HEK293 (cell line): ENCODE data around the gene SLC12A8.

Experiments used
- CTCF ChIA-PET: fragments of 350-600 bp; formaldehyde crosslinking; extraction: SDS; loops from one replicate; lab custom pipeline; 2021; ENCODE audit warnings: antibody characterized with exemption; lab: Yijun Ruan, JAX
- POLR2A ChIA-PET: fragments of 300-600 bp; formaldehyde crosslinking; extraction: SDS; loops from one replicate; lab custom pipeline; 2020; ENCODE audit warnings: antibody characterized with exemption, inconsistent platforms; lab: Yijun Ruan, JAX
- H3K27ac ChIP-seq: fragments of 200-500 bp; sonication (Bioruptor generic); 2 replicates; pipeline ENCODE4 v1.5.1; 2014; ENCODE audit warnings: low read depth, low read length, control low read depth, inconsistent platforms; ENCODE audit errors: extremely low read depth
- H3K36me3 ChIP-seq, 2 experiments: fragments of 200-500 bp in 1 of 2; sonication (Bioruptor generic) in 1 of 2; 1 replicate in 1 of 2; 2 replicates in 1 of 2; pipeline ENCODE4 v1.5.1; 2014 to 2017; ENCODE audit warnings: inconsistent platforms in 2 of 2, low read length in 2 of 2; ENCODE audit not compliant: control insufficient read depth in 2 of 2, insufficient read depth in 1 of 2
- H3K4me1 ChIP-seq: fragments of 200-500 bp; sonication (Bioruptor generic); 2 replicates; pipeline ENCODE4 v1.5.1; 2014; ENCODE audit warnings: mild to moderate bottlenecking, low read length, inconsistent platforms; ENCODE audit not compliant: control insufficient read depth, insufficient read depth
- H3K4me3 ChIP-seq: 2 replicates; pipeline ENCODE4 v1.5.1; 2011; ENCODE audit warnings: low read depth, mild to moderate bottlenecking, control low read depth, low read length, moderate library complexity
- H3K9me3 ChIP-seq: fragments of 200-500 bp; sonication (Bioruptor generic); 2 replicates; pipeline ENCODE4 v1.5.1; 2014; ENCODE audit warnings: low read depth, low read length, inconsistent platforms; ENCODE audit not compliant: control insufficient read depth, insufficient read depth
- ATF2 ChIP-seq: fragments of 450-650 bp; formaldehyde crosslinking; IDR thresholded peaks from 2 replicates; pipeline ENCODE4 v1.5.1; 2016; ENCODE audit warnings: missing biosample characterization, missing genetic modification characterization, low read depth
- CTCF ChIP-seq: fragments of 450-650 bp; formaldehyde crosslinking; IDR thresholded peaks from 2 replicates; pipeline ENCODE4 v1.5.1; 2016; ENCODE audit warnings: missing biosample characterization, missing genetic modification characterization
- HOXC10 ChIP-seq: sonication (generic); formaldehyde crosslinking; IDR thresholded peaks from 2 replicates; pipeline ENCODE4 v1.8.1; 2023; ENCODE audit warnings: mild to moderate bottlenecking, missing genetic modification reagents
- PATZ1 ChIP-seq: fragments of 450-650 bp; formaldehyde crosslinking; IDR thresholded peaks from 2 replicates; pipeline ENCODE4 v1.5.1; 2016; ENCODE audit warnings: missing biosample characterization, missing genetic modification characterization
- ZFP3 ChIP-seq: fragments of 450-650 bp; formaldehyde crosslinking; IDR thresholded peaks from 2 replicates; pipeline ENCODE4 v1.5.1; 2016; ENCODE audit warnings: low read depth, missing biosample characterization, missing genetic modification characterization
- ZFP69B ChIP-seq: fragments of 450-650 bp; formaldehyde crosslinking; IDR thresholded peaks from 2 replicates; pipeline ENCODE4 v1.5.1; 2016; ENCODE audit warnings: missing biosample characterization, missing genetic modification characterization
- ZNF121 ChIP-seq: fragments of 450-650 bp; formaldehyde crosslinking; IDR thresholded peaks from 2 replicates; pipeline ENCODE4 v1.5.1; 2016; ENCODE audit warnings: missing biosample characterization, missing genetic modification characterization
- ZNF335 ChIP-seq: fragments of 450-650 bp; formaldehyde crosslinking; conservative IDR thresholded peaks from 2 replicates; pipeline ENCODE4 v1.5.1; 2016; ENCODE audit warnings: missing biosample characterization, missing genetic modification characterization
- ZNF513 ChIP-seq: fragments of 450-650 bp; IDR thresholded peaks from 2 replicates; pipeline ENCODE4 v1.5.1; 2018; ENCODE audit warnings: missing biosample characterization, missing genetic modification characterization
- ZNF555 ChIP-seq: fragments of 450-650 bp; formaldehyde crosslinking; conservative IDR thresholded peaks from 2 replicates; pipeline ENCODE4 v1.5.1; 2017; ENCODE audit warnings: missing biosample characterization, mild to moderate bottlenecking, missing genetic modification characterization, inconsistent platforms
- ZNF639 ChIP-seq: fragments of 450-650 bp; formaldehyde crosslinking; IDR thresholded peaks from 2 replicates; pipeline ENCODE4 v1.5.1; 2016; ENCODE audit warnings: missing biosample characterization, missing genetic modification characterization
- ZNF660 ChIP-seq: fragments of 450-650 bp; IDR thresholded peaks from 2 replicates; pipeline ENCODE4 v1.5.1; 2018; ENCODE audit warnings: missing biosample characterization, mild to moderate bottlenecking, missing genetic modification characterization
- ZNF707 ChIP-seq: fragments of 450-650 bp; formaldehyde crosslinking; IDR thresholded peaks from 2 replicates; pipeline ENCODE4 v1.5.1; 2016; ENCODE audit warnings: missing biosample characterization, missing genetic modification characterization
- ZNF776 ChIP-seq: fragments of 450-650 bp; formaldehyde crosslinking; IDR thresholded peaks from 2 replicates; pipeline ENCODE4 v1.5.0; 2017; ENCODE audit warnings: missing biosample characterization, missing genetic modification characterization, borderline replicate concordance
- ZNF830 ChIP-seq: fragments of 450-650 bp; IDR thresholded peaks from 2 replicates; pipeline ENCODE4 v1.5.0; 2018; ENCODE audit warnings: missing biosample characterization, missing genetic modification characterization, low read depth, mild to moderate bottlenecking, moderate library complexity
- ZSCAN16 ChIP-seq: fragments of 450-650 bp; formaldehyde crosslinking; IDR thresholded peaks from 2 replicates; pipeline ENCODE4 v1.5.1; 2016; ENCODE audit warnings: missing biosample characterization, missing genetic modification characterization
- ZSCAN30 ChIP-seq: fragments of 450-650 bp; IDR thresholded peaks from 2 replicates; pipeline ENCODE4 v1.5.1; 2018; ENCODE audit warnings: missing biosample characterization, mild to moderate bottlenecking, missing genetic modification characterization, moderate library complexity

Gene SLC12A8

GRCh38 chr3:125032683-125033082 is 179.9 kb downstream of the SLC12A8 start:
- TF ChIP-seq ZNF121 (tag by site-specific recombination) = no peak
- TF ChIP-seq ZNF660 = no peak
- no peak for TF ChIP-seq ZFP3 (tag by site-specific recombination)
- no peak for TF ChIP-seq ZSCAN16 (tag by site-specific recombination)
- TF ChIP-seq ZNF776 (tag by site-specific recombination) = no peak
- TF ChIP-seq CTCF = no peak
- TF ChIP-seq ZFP69B (tag by site-specific recombination) = no peak
- no peak for TF ChIP-seq ATF2
- no peak for TF ChIP-seq ZNF335 (tag by site-specific recombination)
- TF ChIP-seq ZNF639 (tag by site-specific recombination) = no peak
- no peak for TF ChIP-seq ZNF830 (tag by site-specific recombination)
- TF ChIP-seq HOXC10 (CRISPR knock-in tag) = no peak
- TF ChIP-seq ZNF513 (tag by site-specific recombination) = no peak
- TF ChIP-seq ZSCAN30 (tag by site-specific recombination) = no peak
- TF ChIP-seq ZNF707 (tag by site-specific recombination) = no peak
- no peak for TF ChIP-seq PATZ1 (tag by site-specific recombination)
- TF ChIP-seq ZNF555 (tag by site-specific recombination) = no peak
- ChIA-PET POLR2A (no interaction called here), CTCF (interaction anchor here (1.3 kb wide), 1 partner anchor 406 kb away, joined by 3 read pairs; no protein-coding TSS in a partner anchor)
- Histone ChIP-seq H3K4me1 (no peaks in the 10 kb centered on the region), H3K9me3 (no peaks in the 10 kb centered on the region), H3K27ac (no peak overlapping the region), H3K4me3 (no peak overlapping the region), H3K36me3 (peaks cover 0 to 17% of the 10 kb centered on the region in 2 experiments; a peak in 2 of 3 replicates)
